HCT116 (cell line): ENCODE data around the gene CTXN1.

ENCODE experiments used
- EZH2 ChIP-seq: fragments of 200-600 bp; sonication (generic); IDR thresholded peaks from 2 replicates; pipeline ENCODE4 v1.6.1; 2017; ENCODE audit warnings: antibody characterized with exemption, mixed run types
- EZH2phosphoT487 ChIP-seq: fragments of 200-600 bp; IDR thresholded peaks from 2 replicates; pipeline ENCODE4 v1.6.1; 2018; ENCODE audit warnings: antibody characterized with exemption, borderline replicate concordance
- JUND ChIP-seq: IDR thresholded peaks from 2 replicates; pipeline ENCODE4 v1.6.1; 2012
- POLR2A ChIP-seq: IDR thresholded peaks from 2 replicates; pipeline ENCODE4 v1.7.0; 2011; ENCODE audit warnings: borderline replicate concordance; ENCODE audit not compliant: insufficient read depth, insufficient read length; ENCODE audit errors: extremely low read depth
- POLR2AphosphoS5 ChIP-seq: IDR thresholded peaks from 2 replicates; pipeline ENCODE4 v1.6.1; 2011; ENCODE audit warnings: mild to moderate bottlenecking, low read depth, low read length, moderate library complexity
- RAD21 ChIP-seq: IDR thresholded peaks from 2 replicates; pipeline ENCODE4 v1.6.1; 2012; ENCODE audit warnings: low read depth, mild to moderate bottlenecking
- SP1 ChIP-seq: IDR thresholded peaks from 2 replicates; pipeline ENCODE4 v1.6.1; 2012; ENCODE audit warnings: low read depth
- SRF ChIP-seq: IDR thresholded peaks from 2 replicates; pipeline ENCODE4 v1.6.1; 2012; ENCODE audit warnings: low read depth
- TCF7L2 ChIP-seq: IDR thresholded peaks from 2 replicates; pipeline ENCODE4 v1.7.0; 2011; ENCODE audit warnings: borderline replicate concordance, inconsistent platforms; ENCODE audit not compliant: insufficient read depth, insufficient read length; ENCODE audit errors: extremely low read depth
- YY1 ChIP-seq: IDR thresholded peaks from 2 replicates; pipeline ENCODE4 v1.6.1; 2011; ENCODE audit warnings: low read length, low read depth, moderate library complexity, mild to moderate bottlenecking; ENCODE audit not compliant: insufficient replicate concordance; ENCODE audit errors: extremely low read depth
- TF ChIP-seq, protein P1 (sequence below), 3 experiments: fragments of 200-600 bp in 1 of 3; sonication (generic) in 1 of 3; IDR thresholded peaks in 2 of 3; conservative IDR thresholded peaks in 1 of 3; 2 replicates each; pipeline ENCODE4 v1.5.1; 2012 to 2017; ENCODE audit warnings: low read depth in 2 of 3, low read length in 2 of 3, antibody characterized with exemption in 1 of 3, borderline replicate concordance in 1 of 3, control low read depth in 1 of 3, mild to moderate bottlenecking in 1 of 3, mixed read lengths in 1 of 3, mixed run types in 1 of 3, moderate library complexity in 1 of 3; ENCODE audit not compliant: insufficient read depth in 1 of 3
- TF ChIP-seq, protein P2 (sequence below): IDR thresholded peaks from 2 replicates; pipeline ENCODE4 v1.6.1; 2012; ENCODE audit warnings: low read depth

- no peak for TF ChIP-seq RAD21
- TF ChIP-seq JUND: no peak
- TF ChIP-seq, protein P1, sequence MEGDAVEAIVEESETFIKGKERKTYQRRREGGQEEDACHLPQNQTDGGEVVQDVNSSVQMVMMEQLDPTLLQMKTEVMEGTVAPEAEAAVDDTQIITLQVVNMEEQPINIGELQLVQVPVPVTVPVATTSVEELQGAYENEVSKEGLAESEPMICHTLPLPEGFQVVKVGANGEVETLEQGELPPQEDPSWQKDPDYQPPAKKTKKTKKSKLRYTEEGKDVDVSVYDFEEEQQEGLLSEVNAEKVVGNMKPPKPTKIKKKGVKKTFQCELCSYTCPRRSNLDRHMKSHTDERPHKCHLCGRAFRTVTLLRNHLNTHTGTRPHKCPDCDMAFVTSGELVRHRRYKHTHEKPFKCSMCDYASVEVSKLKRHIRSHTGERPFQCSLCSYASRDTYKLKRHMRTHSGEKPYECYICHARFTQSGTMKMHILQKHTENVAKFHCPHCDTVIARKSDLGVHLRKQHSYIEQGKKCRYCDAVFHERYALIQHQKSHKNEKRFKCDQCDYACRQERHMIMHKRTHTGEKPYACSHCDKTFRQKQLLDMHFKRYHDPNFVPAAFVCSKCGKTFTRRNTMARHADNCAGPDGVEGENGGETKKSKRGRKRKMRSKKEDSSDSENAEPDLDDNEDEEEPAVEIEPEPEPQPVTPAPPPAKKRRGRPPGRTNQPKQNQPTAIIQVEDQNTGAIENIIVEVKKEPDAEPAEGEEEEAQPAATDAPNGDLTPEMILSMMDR (IDR thresholded peaks at IDR 0.05 in 2 of 3, conservative IDR thresholded peaks at IDR 0.05 in 1 of 3; ENCODE audit: borderline replicate concordance in 1 of 3, insufficient read depth in 1 of 3, low read depth in 2 of 3, low read length in 2 of 3): no peak
- no peak for TF ChIP-seq POLR2A
- no peak for TF ChIP-seq SP1
- TF ChIP-seq, protein P2, sequence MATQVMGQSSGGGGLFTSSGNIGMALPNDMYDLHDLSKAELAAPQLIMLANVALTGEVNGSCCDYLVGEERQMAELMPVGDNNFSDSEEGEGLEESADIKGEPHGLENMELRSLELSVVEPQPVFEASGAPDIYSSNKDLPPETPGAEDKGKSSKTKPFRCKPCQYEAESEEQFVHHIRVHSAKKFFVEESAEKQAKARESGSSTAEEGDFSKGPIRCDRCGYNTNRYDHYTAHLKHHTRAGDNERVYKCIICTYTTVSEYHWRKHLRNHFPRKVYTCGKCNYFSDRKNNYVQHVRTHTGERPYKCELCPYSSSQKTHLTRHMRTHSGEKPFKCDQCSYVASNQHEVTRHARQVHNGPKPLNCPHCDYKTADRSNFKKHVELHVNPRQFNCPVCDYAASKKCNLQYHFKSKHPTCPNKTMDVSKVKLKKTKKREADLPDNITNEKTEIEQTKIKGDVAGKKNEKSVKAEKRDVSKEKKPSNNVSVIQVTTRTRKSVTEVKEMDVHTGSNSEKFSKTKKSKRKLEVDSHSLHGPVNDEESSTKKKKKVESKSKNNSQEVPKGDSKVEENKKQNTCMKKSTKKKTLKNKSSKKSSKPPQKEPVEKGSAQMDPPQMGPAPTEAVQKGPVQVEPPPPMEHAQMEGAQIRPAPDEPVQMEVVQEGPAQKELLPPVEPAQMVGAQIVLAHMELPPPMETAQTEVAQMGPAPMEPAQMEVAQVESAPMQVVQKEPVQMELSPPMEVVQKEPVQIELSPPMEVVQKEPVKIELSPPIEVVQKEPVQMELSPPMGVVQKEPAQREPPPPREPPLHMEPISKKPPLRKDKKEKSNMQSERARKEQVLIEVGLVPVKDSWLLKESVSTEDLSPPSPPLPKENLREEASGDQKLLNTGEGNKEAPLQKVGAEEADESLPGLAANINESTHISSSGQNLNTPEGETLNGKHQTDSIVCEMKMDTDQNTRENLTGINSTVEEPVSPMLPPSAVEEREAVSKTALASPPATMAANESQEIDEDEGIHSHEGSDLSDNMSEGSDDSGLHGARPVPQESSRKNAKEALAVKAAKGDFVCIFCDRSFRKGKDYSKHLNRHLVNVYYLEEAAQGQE: no peak
- no peak for TF ChIP-seq POLR2AphosphoS5
- TF ChIP-seq EZH2: no peak
- no peak for TF ChIP-seq YY1
- no peak for TF ChIP-seq EZH2phosphoT487
- no peak for TF ChIP-seq SRF
- no peak for TF ChIP-seq TCF7L2
These were observed 40.1 kb downstream of the CTXN1 start for GRCh38 chr19:7885818-7886217.
